Colon (tissue), 2 donors: ENCODE data around the gene MPHOSPH8.
"Not testable (repeated sequence)": the region's sequence is repeated elsewhere in the genome, so short reads cannot be mapped to it uniquely, and the experiment has no call there.

Experiments
- FAIRE-seq: peaks from 2 replicates; lab custom pipeline; 2012; peaks lifted over from hg19 to GRCh38; lab: Jason Lieb, UNC
- donor health status: control.
- donor health status: control.

MPHOSPH8 gene

GRCh38 chr13:19685437-19685836, 52.0 kb downstream of the MPHOSPH8 start:
- FAIRE-seq: no peak

GRCh38 chr13:19691447-19691846, 58.0 kb downstream of the MPHOSPH8 start:
- FAIRE-seq: not testable (repeated sequence)

GRCh38 chr13:19695428-19695827, 62.0 kb downstream of the MPHOSPH8 start:
- FAIRE-seq: no peak

- no peak for FAIRE-seq
These were observed 62.4 kb downstream of the MPHOSPH8 start for GRCh38 chr13:19695829-19696228.

GRCh38 chr13:19700963-19701362, 67.5 kb downstream of the MPHOSPH8 start:
- not testable (repeated sequence) for FAIRE-seq

DNA sequence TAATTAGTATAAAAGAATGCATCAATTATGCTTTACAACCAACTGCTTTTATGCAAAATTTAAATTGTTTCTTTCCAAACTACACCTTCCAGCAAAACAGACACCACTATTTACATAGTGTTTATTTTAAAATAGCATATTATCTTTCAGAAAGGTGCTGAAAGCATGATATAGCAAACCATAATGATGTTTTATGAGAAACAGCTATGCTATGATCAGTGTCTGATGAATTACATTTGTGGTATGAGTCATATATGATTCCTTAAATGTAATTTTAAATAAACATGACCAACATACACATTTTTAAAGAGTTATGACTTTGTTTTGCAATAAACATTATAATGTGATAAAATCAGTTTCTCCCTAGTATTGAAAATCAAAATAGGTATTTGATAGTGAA, 68.2 kb downstream of the MPHOSPH8 start:
- peak; percentile 72 for FAIRE-seq

DNA sequence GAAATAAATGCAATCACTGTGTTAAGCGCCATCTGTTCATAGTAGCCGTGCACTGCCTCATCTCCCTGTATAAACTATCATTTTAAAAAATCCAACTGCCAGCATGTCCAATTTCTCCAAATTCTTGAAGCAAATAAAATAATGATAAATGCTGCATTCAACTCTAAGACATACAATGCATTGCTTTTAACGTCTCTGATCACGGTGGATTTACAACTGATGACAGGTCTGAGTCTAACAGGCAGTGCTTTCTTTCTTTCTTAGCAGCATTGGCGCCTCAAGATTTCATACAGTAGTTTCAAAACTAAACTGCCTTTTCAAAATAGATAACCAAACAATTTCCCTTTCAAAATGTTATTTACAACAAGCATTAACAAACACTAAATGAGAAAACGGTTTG, 70.8 kb downstream of the MPHOSPH8 start:
- not testable (repeated sequence) for FAIRE-seq

- FAIRE-seq: peak; percentile 18
These were observed 75.6 kb downstream of the MPHOSPH8 start for GRCh38 chr13:19709039-19709438.

DNA sequence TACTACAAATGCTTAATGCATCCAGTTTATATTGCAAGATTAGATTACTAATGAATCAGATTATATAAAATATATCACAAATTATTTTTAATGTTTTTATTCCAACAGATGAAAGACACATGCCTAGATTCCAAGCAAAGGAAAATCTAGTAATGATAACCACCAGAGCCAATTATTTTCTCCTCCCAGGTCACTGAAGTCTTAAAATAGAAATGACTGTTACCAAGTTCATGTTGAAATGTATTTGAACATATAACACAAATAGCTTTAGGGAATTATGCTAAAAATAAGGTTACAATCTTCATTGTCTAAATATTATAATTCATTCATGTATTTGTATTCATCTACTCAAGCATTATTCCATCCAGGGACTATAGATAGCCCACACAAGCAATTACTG, 76.3 kb downstream of the MPHOSPH8 start:
- FAIRE-seq: peak; percentile 45

- FAIRE-seq: no peak
These were observed 79.9 kb downstream of the MPHOSPH8 start for GRCh38 chr13:19713186-19713965.

- FAIRE-seq: no peak
These were observed 86.6 kb downstream of the MPHOSPH8 start for GRCh38 chr13:19720039-19720438.
